HG03175 (cell line): ENCODE data around the gene OARD1.

ENCODE experiments used
- ATAC-seq: cut with Tn5 transposase; IDR thresholded peaks from one replicate; pipeline ENCODE4 v1.9.1; 2021; ENCODE audit warnings: mild to moderate bottlenecking, moderate library complexity; ENCODE audit not compliant: unreplicated experiment

OARD1 gene

GRCh38 chr6:41050536-41050935 lies 21.6 kb downstream of the OARD1 start:
- ATAC-seq = no peak

GRCh38 chr6:41049955-41050354 lies 22.2 kb downstream of the OARD1 start:
- ATAC-seq = no peak

- ATAC-seq = no peak
Observed at GRCh38 chr6:41049521-41049920, 22.6 kb downstream of the OARD1 start.

- no peak for ATAC-seq
Observed at GRCh38 chr6:41047745-41048732, 24.1 kb downstream of the OARD1 start.

- no peak for ATAC-seq
Observed at GRCh38 chr6:41047306-41047705, 24.9 kb downstream of the OARD1 start.

GRCh38 chr6:41046084-41046483 lies 26.1 kb downstream of the OARD1 start:
- no peak for ATAC-seq

- ATAC-seq = no peak
Observed at GRCh38 chr6:41045664-41046063, 26.5 kb downstream of the OARD1 start.

GRCh38 chr6:41043151-41043550 lies 29.0 kb downstream of the OARD1 start:
- no peak for ATAC-seq

GRCh38 chr6:41042226-41043055 lies 29.7 kb downstream of the OARD1 start, which contains the start of gene TSPO2:
Gene TSPO2 (plus strand): TSS chr6:41042467. CDS start chr6:41042986, 519 bp downstream.
- no peak for ATAC-seq

- peak; percentile 14 for ATAC-seq
Observed at GRCh38 chr6:41040940-41041536, 31.1 kb downstream of the OARD1 start.

- peak; percentile 54 for ATAC-seq
Observed at GRCh38 chr6:41040101-41040939, 31.8 kb downstream of the OARD1 start.

- ATAC-seq = peak; percentile 57
Observed at GRCh38 chr6:41039060-41039998, 32.8 kb downstream of the OARD1 start, which contains the start of gene UNC5CL. Gene UNC5CL (minus strand): TSS chr6:41039221. CDS start chr6:41035074, 4,147 bp downstream.

- no peak for ATAC-seq
Observed at GRCh38 chr6:41038205-41038604, 34.0 kb downstream of the OARD1 start.

GRCh38 chr6:41037107-41037900 lies 34.9 kb downstream of the OARD1 start:
- ATAC-seq = no peak

GRCh38 chr6:41036601-41037000 lies 35.6 kb downstream of the OARD1 start:
- ATAC-seq = no peak

GRCh38 chr6:41036186-41036585 lies 36.0 kb downstream of the OARD1 start:
- ATAC-seq = no peak

GRCh38 chr6:41033776-41034175 lies 38.4 kb downstream of the OARD1 start:
- no peak for ATAC-seq

- ATAC-seq = no peak
Observed at GRCh38 chr6:41032830-41033229, 39.3 kb downstream of the OARD1 start.
